A549 (cell line): Measurements from ENCODE around the gene GLTPD2.
"Not testable (repeated sequence)": the region's sequence is repeated elsewhere in the genome, so short reads cannot be mapped to it uniquely, and the experiment has no call there.

Source experiments
- CTCF ChIP-seq: fragments of >200 bp; sonication (Bioruptor Twin); formaldehyde crosslinking; IDR thresholded peaks from 3 replicates; pipeline ENCODE4 v1.5.1; 2016
- EP300 ChIP-seq, 2 experiments: fragments of >200 bp; sonication (Bioruptor Twin); formaldehyde crosslinking; IDR thresholded peaks; 2 replicates in 1 of 2; 3 replicates in 1 of 2; pipeline ENCODE4 v1.6.1; 2016 to 2017
- MYC ChIP-seq: IDR thresholded peaks from 2 replicates; pipeline ENCODE4 v1.6.1; 2012; ENCODE audit warnings: mild to moderate bottlenecking, inconsistent platforms, low read length, improper control_type of control experiment, borderline replicate concordance
- NFE2L2 ChIP-seq: fragments of 150-350 bp; conservative IDR thresholded peaks from 2 replicates; pipeline ENCODE4 v1.6.1; 2014; ENCODE audit warnings: low read length
- PHF8 ChIP-seq: fragments of 200-600 bp; sonication (generic); IDR thresholded peaks from 2 replicates; pipeline ENCODE4 v1.6.1; 2016; ENCODE audit warnings: low read depth, mild to moderate bottlenecking, antibody characterized with exemption, moderate library complexity, borderline replicate concordance
- POLR2A ChIP-seq: IDR thresholded peaks from 2 replicates; pipeline ENCODE4 v1.6.1; 2012; ENCODE audit warnings: mild to moderate bottlenecking, low read length
- RCOR1 ChIP-seq: fragments of 150-350 bp; IDR thresholded peaks from 2 replicates; pipeline ENCODE4 v1.6.1; 2014; ENCODE audit warnings: antibody characterized with exemption, low read length, low read depth

GRCh38 chr17:4832829-4833177 lies 44.0 kb downstream of the GLTPD2 start:
- not testable (repeated sequence) for TF ChIP-seq MYC; POLR2A; NFE2L2; PHF8; RCOR1; CTCF; EP300 (IDR thresholded peaks at IDR 0.05)
